K562 (cell line): Measurements from ENCODE around the gene PALLD. TPM values are rescaled to one million over a fixed set of nuclear protein-coding genes. Genes with fewer than 3 reads are reported as not detected.

ENCODE experiments used
- ATAC-seq: fragments of 200-7000 bp; cut with Tn5 transposase; 3 replicates; pipeline ENCODE4 v1.9.1; 2020; ENCODE audit warnings: moderate library complexity
- BruUV-seq: library from RNA; stranded (reverse); fragments of 400-500 nt; replicated peaks from 2 replicates; lab custom pipeline; 2021; lab: Mats Ljungman, UMichigan
- CTCF ChIA-PET: fragments of 300-600 bp; formaldehyde crosslinking; extraction: SDS; loops from one replicate; lab custom pipeline; 2021; ENCODE audit warnings: low intra/inter-chr PET ratio; lab: Yijun Ruan, JAX
- POLR2A ChIA-PET: fragments of 300-600, 350-650 bp; sonication (Branson Sonifier 250); formaldehyde crosslinking; extraction: SDS; loops from one replicate; lab custom pipeline; 2021; ENCODE audit warnings: antibody characterized with exemption, inconsistent platforms; lab: Yijun Ruan, JAX
- DNase-seq, 4 experiments: peaks; one replicate each; pipeline versions ENCODE4 v3.0.0 to v3.0.0-alpha.2; 2011 to 2018; ENCODE audit warnings: low spot score in 3 of 4, mixed read lengths in 3 of 4; ENCODE audit errors: extremely low read depth in 1 of 4
- FAIRE-seq: peaks from 2 replicates; lab custom pipeline; 2011; peaks lifted over from hg19 to GRCh38; lab: Jason Lieb, UNC
- H2AFZ ChIP-seq: 2 replicates; pipeline ENCODE4 v1.6.0; 2011; ENCODE audit warnings: low read depth, low read length, control low read depth, inconsistent platforms
- H3K27ac ChIP-seq: fragments of 200-600 bp; 3 replicates; pipeline ENCODE4 v1.8.0; 2011; ENCODE audit warnings: low read depth, mild to moderate bottlenecking, control low read depth, inconsistent platforms, low read length, moderate library complexity, mixed read lengths; ENCODE audit errors: extremely low read depth
- H3K27me3 ChIP-seq, 2 experiments: fragments of 300-600 bp in 1 of 2; 2 replicates in 1 of 2; 3 replicates in 1 of 2; pipeline versions ENCODE4 v1.6.0 to v1.8.0; 2011; ENCODE audit warnings: inconsistent platforms in 2 of 2, low read length in 2 of 2, mild to moderate bottlenecking in 1 of 2, mixed read lengths in 1 of 2, moderate library complexity in 1 of 2; ENCODE audit not compliant: control insufficient read depth in 2 of 2, insufficient read depth in 2 of 2
- H3K36me3 ChIP-seq: fragments of 300-600 bp; 3 replicates; pipeline ENCODE4 v1.8.0; 2011; ENCODE audit warnings: mild to moderate bottlenecking, low read length, inconsistent platforms; ENCODE audit not compliant: control insufficient read depth, insufficient read depth
- H3K4me1 ChIP-seq, 2 experiments: fragments of 200-600 bp in 1 of 2; replicated peaks in 1 of 2; 2 replicates in 1 of 2; 3 replicates in 1 of 2; pipeline versions ENCODE4 v1.5.1 to v1.8.0; 2011; ENCODE audit warnings: inconsistent platforms in 2 of 2, low read length in 2 of 2, mild to moderate bottlenecking in 1 of 2, mixed read lengths in 1 of 2, moderate library complexity in 1 of 2; ENCODE audit not compliant: control insufficient read depth in 2 of 2, insufficient read depth in 2 of 2
- H3K4me2 ChIP-seq: 2 replicates; pipeline ENCODE4 v1.6.1; 2011; ENCODE audit warnings: low read length, control low read depth, inconsistent platforms, mixed read lengths; ENCODE audit not compliant: insufficient read depth
- H3K4me3 ChIP-seq: fragments of 200-600 bp; sonication (generic), shearing (Covaris generic); 2 replicates; pipeline ENCODE4 v1.5.1; 2016; ENCODE audit warnings: control low read depth, inconsistent platforms
- H3K79me2 ChIP-seq: fragments of 200-600 bp; 3 replicates; pipeline ENCODE4 v1.8.0; 2011; ENCODE audit warnings: low read length, inconsistent platforms; ENCODE audit not compliant: control insufficient read depth, insufficient read depth
- H3K9ac ChIP-seq, 2 experiments: 2 replicates each; pipeline versions ENCODE4 v1.6.0 to v1.6.1; 2011; ENCODE audit warnings: low read depth in 2 of 2, low read length in 2 of 2, control low read depth in 1 of 2, inconsistent platforms in 1 of 2, mild to moderate bottlenecking in 1 of 2, mixed read lengths in 1 of 2; ENCODE audit not compliant: insufficient read depth in 1 of 2
- H3K9me1 ChIP-seq: one replicate; pipeline ENCODE4 v1.6.0; 2011; ENCODE audit warnings: inconsistent platforms, mild to moderate bottlenecking, low read length, moderate library complexity; ENCODE audit not compliant: control insufficient read depth, insufficient read depth
- H3K9me3 ChIP-seq: replicated peaks from 2 replicates; pipeline ENCODE4 v1.5.1; 2011; ENCODE audit warnings: low read depth, low read length, inconsistent platforms; ENCODE audit not compliant: control insufficient read depth, insufficient read depth
- H4K20me1 ChIP-seq: replicated peaks from 2 replicates; pipeline ENCODE4 v1.6.1; 2011; ENCODE audit warnings: low read length, inconsistent platforms, mixed read lengths; ENCODE audit not compliant: control insufficient read depth, insufficient read depth
- CC2D1A ChIP-seq: fragments of 450-650 bp; IDR thresholded peaks from 2 replicates; pipeline ENCODE4 v1.6.1; 2017; ENCODE audit warnings: mild to moderate bottlenecking
- EZH2 ChIP-seq: IDR thresholded peaks from 2 replicates; pipeline ENCODE4 v1.6.1; 2012; ENCODE audit warnings: low read depth, mild to moderate bottlenecking, inconsistent platforms, low read length, borderline replicate concordance
- MAFF ChIP-seq: IDR thresholded peaks from 2 replicates; pipeline ENCODE4 v1.6.1; 2012; ENCODE audit warnings: low read length, improper control_type of control experiment
- MCM5 ChIP-seq: fragments of 450-650 bp; IDR thresholded peaks from 2 replicates; pipeline ENCODE4 v1.6.1; 2016; ENCODE audit warnings: low read depth
- MIER1 ChIP-seq: fragments of 450-650 bp; IDR thresholded peaks from 2 replicates; pipeline ENCODE4 v1.6.1; 2016; ENCODE audit warnings: antibody characterized with exemption, mild to moderate bottlenecking, low read depth
- MXI1 ChIP-seq: IDR thresholded peaks from 2 replicates; pipeline ENCODE4 v1.6.1; 2011; ENCODE audit warnings: low read depth, mild to moderate bottlenecking, improper control_type of control experiment, low read length
- NFRKB ChIP-seq: fragments of 450-650 bp; IDR thresholded peaks from 2 replicates; pipeline ENCODE4 v1.6.1; 2016; ENCODE audit warnings: low read depth
- PHB2 ChIP-seq: fragments of 450-650 bp; IDR thresholded peaks from 2 replicates; pipeline ENCODE4 v1.6.1; 2017; ENCODE audit warnings: low read depth
- SREBF1 ChIP-seq: fragments of 150-350 bp; IDR thresholded peaks from 2 replicates; pipeline ENCODE4 v1.6.1; 2014; ENCODE audit warnings: antibody characterized with exemption, low read depth, low read length, borderline replicate concordance
- SRSF9 ChIP-seq: fragments of 200-400 bp; formaldehyde crosslinking; IDR thresholded peaks from 2 replicates; pipeline ENCODE4 v1.6.1; 2017; ENCODE audit warnings: low read depth, low read length, borderline replicate concordance
- STAT5A ChIP-seq: IDR thresholded peaks from 2 replicates; pipeline ENCODE4 v1.6.1; 2012; ENCODE audit warnings: low read length, inconsistent platforms, borderline replicate concordance
- XRCC5 ChIP-seq: fragments of 200-400 bp; formaldehyde crosslinking; IDR thresholded peaks from 2 replicates; pipeline ENCODE4 v1.6.1; 2017; ENCODE audit warnings: low read depth, mild to moderate bottlenecking, low read length
- WGBS: fragments of 100-300 bp; shearing (Covaris generic); methylation state at CpG from one replicate; pipeline ENCODE4 v1.1.6; 2016; ENCODE audit warnings: low coverage, mixed read lengths; ENCODE audit not compliant: insufficient coverage; ENCODE audit errors: missing lambda C conversion rate; 5-methylcytosine and 5-hydroxymethylcytosine counted together
- in situ Hi-C: fragments of 300-500 bp; cut with MboI; formaldehyde crosslinking; loops from 4 replicates; pipeline ENCODE4 v1.15.0; 2018; ENCODE audit warnings: inconsistent platforms, mixed read lengths
- intact Hi-C: fragments of 100-400 bp; cut with micrococcal nuclease; formaldehyde crosslinking; loops from 2 replicates; pipeline ENCODE4 v1.14.2; 2022
- polyA plus RNA-seq, 8 experiments: library from polyadenylated mRNA; depleted of rRNA in 4 of 8; stranded (reverse) in 5 of 8; unstranded in 3 of 8; fragments of >200 nt; fragmentation: Nextera tagmentation in 2 of 8; fragmentation: Illumina TruSeq in 1 of 8; extraction: Ambion mirVana in 2 of 8; extraction: Trizol in 1 of 8; gene quantifications; 2 replicates each; pipeline versions ENCODE4 v1.2.1 to v1.2.3, GENCODE V29; 2011 to 2014; ENCODE audit warnings: inconsistent platforms in 1 of 8, missing spikeins in 1 of 8
- total RNA-seq, 7 experiments: library from RNA; depleted of rRNA in 6 of 7; stranded (reverse); fragments of >200 nt in 6 of 7; fragmentation: Illumina TruSeq in 2 of 7; extraction: Trizol in 2 of 7; gene quantifications; 2 replicates each; pipeline versions ENCODE4 v1.2.1 to v1.2.3, GENCODE V29; 2011 to 2021; ENCODE audit warnings: low replicate concordance in 1 of 7
- TF ChIP-seq, protein P1 (sequence below): fragments of 450-650 bp; IDR thresholded peaks from 2 replicates; pipeline ENCODE4 v1.6.1; 2017; ENCODE audit warnings: mild to moderate bottlenecking, moderate library complexity
- TF ChIP-seq, protein P2 (sequence below): fragments of 450-650 bp; IDR thresholded peaks from 2 replicates; pipeline ENCODE4 v1.6.1; 2016; ENCODE audit warnings: low read depth
- TF ChIP-seq, protein P3 (sequence below): sonication (generic); formaldehyde crosslinking; IDR thresholded peaks from 2 replicates; pipeline ENCODE4 v1.9.0; 2022; ENCODE audit warnings: mild to moderate bottlenecking, missing genetic modification reagents

PALLD gene
- total and polyA plus RNA-seq, 9 of the 15 experiments (the other 6 are each of a cell fraction or from before 2014, with no cell fraction given): 0.01 to 0.35 (median 0.06) TPM; not detected in 3

DNA sequence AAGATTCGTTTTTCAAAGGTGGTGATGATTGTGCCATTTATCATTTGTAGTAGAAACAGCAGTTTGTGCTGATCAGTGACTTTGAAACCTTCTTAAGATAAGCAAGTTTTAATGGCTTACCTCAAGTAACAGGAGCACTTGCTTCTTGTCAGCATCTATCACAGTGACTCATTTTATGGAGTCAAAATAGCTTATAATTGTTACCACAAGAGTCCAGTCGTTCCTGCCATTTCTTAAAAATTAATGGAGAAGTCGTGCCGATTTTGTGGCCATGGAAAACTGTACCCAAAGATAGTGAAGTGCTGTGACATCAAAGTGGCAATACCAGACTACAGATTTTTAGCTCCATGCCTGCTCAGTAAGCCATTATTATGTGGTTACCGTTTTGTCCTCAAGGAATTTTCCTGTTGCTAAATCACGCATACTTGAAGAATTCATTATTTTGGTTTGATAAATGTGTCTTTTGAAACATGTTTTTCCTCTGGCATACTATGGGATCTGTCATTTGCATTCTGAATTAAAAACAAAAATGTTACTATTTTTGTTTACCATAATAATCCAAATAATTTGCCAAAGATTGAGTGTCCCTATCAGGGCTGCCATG, 383.3 kb downstream of the PALLD start:
- Histone ChIP-seq H3K9me3 (no peaks in the 10 kb centered on the region), H4K20me1 (no peaks in the 10 kb centered on the region), H2AFZ (no peak overlapping the region), H3K4me2 (no peak overlapping the region), H3K36me3 (no peaks in the 10 kb centered on the region), H3K4me1 (peaks cover 0 to 3% of the 10 kb centered on the region in 2 experiments; a peak in 2 of 5 replicates), H3K9ac (no peak overlapping the region), H3K9me1 (no peaks in the 10 kb centered on the region), H3K27ac (no peak overlapping the region), H3K4me3 (no peak overlapping the region), H3K27me3 (peaks cover 0 to 11% of the 10 kb centered on the region in 2 experiments; a peak in 3 of 5 replicates), H3K79me2 (no peaks in the 10 kb centered on the region)
- in situ Hi-C loops (no loop called here), intact Hi-C loops (no loop called here)
- DNase-seq (no peak), ATAC-seq (no peak), FAIRE-seq (no peak)
- 0% methylated on average over 6 of the region's 6 CpGs for WGBS
- ChIA-PET POLR2A (no interaction called here), CTCF (no interaction called here)
- no TSS peak for BruUV-seq
- TF ChIP-seq MXI1 (no peak), EZH2 (no peak), PHB2 (no peak), SREBF1 (no peak), CC2D1A (no peak), NFRKB (no peak), MIER1 (no peak), MAFF (no peak), MCM5 (no peak), STAT5A (no peak), SRSF9 (no peak), XRCC5 (no peak)
- TF ChIP-seq, protein P1, sequence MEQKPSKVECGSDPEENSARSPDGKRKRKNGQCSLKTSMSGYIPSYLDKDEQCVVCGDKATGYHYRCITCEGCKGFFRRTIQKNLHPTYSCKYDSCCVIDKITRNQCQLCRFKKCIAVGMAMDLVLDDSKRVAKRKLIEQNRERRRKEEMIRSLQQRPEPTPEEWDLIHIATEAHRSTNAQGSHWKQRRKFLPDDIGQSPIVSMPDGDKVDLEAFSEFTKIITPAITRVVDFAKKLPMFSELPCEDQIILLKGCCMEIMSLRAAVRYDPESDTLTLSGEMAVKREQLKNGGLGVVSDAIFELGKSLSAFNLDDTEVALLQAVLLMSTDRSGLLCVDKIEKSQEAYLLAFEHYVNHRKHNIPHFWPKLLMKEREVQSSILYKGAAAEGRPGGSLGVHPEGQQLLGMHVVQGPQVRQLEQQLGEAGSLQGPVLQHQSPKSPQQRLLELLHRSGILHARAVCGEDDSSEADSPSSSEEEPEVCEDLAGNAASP: no peak
- TF ChIP-seq, protein P2, sequence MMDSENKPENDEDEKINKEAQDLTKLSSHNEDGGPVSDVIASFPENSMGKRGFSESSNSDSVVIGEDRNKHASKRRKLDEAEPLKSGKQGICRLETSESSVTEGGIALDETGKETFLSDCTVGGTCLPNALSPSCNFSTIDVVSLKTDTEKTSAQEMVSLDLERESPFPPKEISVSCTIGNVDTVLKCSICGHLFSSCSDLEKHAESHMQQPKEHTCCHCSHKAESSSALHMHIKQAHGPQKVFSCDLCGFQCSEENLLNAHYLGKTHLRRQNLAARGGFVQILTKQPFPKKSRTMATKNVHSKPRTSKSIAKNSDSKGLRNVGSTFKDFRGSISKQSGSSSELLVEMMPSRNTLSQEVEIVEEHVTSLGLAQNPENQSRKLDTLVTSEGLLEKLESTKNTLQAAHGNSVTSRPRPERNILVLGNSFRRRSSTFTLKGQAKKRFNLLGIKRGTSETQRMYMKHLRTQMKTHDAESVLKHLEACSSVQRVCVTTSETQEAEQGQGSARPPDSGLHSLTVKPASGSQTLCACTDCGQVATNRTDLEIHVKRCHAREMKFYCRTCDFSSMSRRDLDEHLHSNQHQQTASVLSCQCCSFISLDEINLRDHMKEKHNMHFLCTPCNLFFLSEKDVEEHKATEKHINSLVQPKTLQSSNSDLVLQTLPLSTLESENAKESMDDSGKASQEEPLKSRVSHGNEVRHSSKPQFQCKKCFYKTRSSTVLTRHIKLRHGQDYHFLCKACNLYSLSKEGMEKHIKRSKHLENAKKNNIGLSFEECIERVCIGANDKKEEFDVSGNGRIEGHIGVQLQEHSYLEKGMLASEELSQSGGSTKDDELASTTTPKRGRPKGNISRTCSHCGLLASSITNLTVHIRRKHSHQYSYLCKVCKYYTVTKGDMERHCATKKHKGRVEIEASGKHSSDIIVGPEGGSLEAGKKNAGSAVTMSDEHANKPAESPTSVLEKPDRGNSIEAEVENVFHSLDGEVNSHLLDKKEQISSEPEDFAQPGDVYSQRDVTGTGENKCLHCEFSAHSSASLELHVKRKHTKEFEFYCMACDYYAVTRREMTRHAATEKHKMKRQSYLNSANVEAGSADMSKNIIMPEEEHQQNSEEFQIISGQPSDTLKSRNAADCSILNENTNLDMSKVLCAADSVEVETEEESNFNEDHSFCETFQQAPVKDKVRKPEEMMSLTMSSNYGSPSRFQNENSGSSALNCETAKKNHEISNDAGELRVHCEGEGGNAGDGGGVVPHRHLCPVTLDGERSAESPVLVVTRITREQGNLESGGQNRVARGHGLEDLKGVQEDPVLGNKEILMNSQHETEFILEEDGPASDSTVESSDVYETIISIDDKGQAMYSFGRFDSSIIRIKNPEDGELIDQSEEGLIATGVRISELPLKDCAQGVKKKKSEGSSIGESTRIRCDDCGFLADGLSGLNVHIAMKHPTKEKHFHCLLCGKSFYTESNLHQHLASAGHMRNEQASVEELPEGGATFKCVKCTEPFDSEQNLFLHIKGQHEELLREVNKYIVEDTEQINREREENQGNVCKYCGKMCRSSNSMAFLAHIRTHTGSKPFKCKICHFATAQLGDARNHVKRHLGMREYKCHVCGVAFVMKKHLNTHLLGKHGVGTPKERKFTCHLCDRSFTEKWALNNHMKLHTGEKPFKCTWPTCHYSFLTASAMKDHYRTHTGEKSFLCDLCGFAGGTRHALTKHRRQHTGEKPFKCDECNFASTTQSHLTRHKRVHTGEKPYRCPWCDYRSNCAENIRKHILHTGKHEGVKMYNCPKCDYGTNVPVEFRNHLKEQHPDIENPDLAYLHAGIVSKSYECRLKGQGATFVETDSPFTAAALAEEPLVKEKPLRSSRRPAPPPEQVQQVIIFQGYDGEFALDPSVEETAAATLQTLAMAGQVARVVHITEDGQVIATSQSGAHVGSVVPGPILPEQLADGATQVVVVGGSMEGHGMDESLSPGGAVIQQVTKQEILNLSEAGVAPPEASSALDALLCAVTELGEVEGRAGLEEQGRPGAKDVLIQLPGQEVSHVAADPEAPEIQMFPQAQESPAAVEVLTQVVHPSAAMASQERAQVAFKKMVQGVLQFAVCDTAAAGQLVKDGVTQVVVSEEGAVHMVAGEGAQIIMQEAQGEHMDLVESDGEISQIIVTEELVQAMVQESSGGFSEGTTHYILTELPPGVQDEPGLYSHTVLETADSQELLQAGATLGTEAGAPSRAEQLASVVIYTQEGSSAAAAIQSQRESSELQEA: no peak
- TF ChIP-seq, protein P3, sequence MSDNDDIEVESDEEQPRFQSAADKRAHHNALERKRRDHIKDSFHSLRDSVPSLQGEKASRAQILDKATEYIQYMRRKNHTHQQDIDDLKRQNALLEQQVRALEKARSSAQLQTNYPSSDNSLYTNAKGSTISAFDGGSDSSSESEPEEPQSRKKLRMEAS: no peak
